ENCODE measurements around the gene MAP7D3. TPM values are rescaled to one million over a fixed set of nuclear protein-coding genes. Genes with fewer than 3 reads are reported as not detected.

MAP7D3 gene
- total and polyA plus RNA-seq, 9 of the 15 experiments (the other 6 are each of a cell fraction or from before 2014, with no cell fraction given) = 9.4 to 27.7 (median 14.0) TPM

DNA sequence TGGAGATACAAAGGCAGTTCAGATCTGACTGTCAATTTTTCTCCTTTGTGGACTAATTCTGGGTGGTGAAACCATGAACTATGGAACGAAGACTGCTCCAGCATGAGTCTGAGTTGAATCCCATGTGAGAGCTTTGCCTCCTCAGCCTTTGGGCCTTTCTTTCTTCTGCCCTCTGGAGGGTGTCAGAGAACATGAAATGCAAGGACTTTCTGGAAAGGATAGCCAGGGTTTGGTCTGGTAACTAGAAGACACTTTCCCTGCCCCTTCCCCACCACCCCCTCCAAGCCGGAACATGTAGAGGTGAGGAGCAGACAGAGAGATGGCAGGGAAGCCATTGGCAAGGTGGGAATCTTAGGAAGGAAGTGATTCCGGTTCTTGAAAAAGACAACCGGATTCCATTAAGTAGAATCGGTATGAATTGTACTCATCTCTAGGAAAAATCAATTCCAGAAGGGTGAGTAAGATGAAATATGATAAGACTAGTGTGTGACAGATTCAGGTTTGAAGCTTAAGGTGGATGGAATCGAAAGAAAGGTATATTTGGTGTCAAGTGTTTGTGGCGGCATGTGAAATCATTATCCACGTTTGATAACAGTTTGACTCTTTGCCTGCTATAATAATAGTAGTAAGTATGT is 84.9 kb downstream of the MAP7D3 start (continued):
- TF ChIP-seq ZNF175 (CRISPR knock-in tag; IDR thresholded peaks at IDR 0.05; ENCODE audit: low read depth) (no peak), MEF2A (IDR thresholded peaks at IDR 0.05; ENCODE audit: control insufficient read depth, low read depth, low read length) (no peak), PURB (CRISPR knock-in tag; IDR thresholded peaks at IDR 0.05; ENCODE audit: low read depth) (no peak), ZNF24 (IDR thresholded peaks at IDR 0.05) (no peak), ZNF79 (CRISPR knock-in tag; IDR thresholded peaks at IDR 0.05; ENCODE audit: low read depth) (no peak), XRCC3 (IDR thresholded peaks at IDR 0.05) (no peak), ETV6 (IDR thresholded peaks at IDR 0.05; ENCODE audit: borderline replicate concordance in 1 of 2, low read depth in 2 of 2, low read length in 1 of 2) (no peak), ETV6 (CRISPR knock-in tag; IDR thresholded peaks at IDR 0.05; ENCODE audit: borderline replicate concordance) (no peak), POLR2AphosphoS2 (IDR thresholded peaks at IDR 0.05; ENCODE audit: low read length) (no peak), HMG20B (CRISPR knock-in tag; IDR thresholded peaks at IDR 0.05) (no peak), ZNF224 (CRISPR knock-in tag; IDR thresholded peaks at IDR 0.05) (no peak), ZNF146 (CRISPR knock-in tag; IDR thresholded peaks at IDR 0.05; ENCODE audit: unreplicated experiment) (no peak), TRIM24 (IDR thresholded peaks at IDR 0.05) (no peak), ZNF134 (CRISPR knock-in tag; conservative IDR thresholded peaks at IDR 0.05) (no peak), ZNF507 (tag; conservative IDR thresholded peaks at IDR 0.05) (no peak), NEUROD1 (IDR thresholded peaks at IDR 0.05; ENCODE audit: borderline replicate concordance, low read depth, low read length, partially characterized antibody) (no peak)
- TF ChIP-seq, protein P1, sequence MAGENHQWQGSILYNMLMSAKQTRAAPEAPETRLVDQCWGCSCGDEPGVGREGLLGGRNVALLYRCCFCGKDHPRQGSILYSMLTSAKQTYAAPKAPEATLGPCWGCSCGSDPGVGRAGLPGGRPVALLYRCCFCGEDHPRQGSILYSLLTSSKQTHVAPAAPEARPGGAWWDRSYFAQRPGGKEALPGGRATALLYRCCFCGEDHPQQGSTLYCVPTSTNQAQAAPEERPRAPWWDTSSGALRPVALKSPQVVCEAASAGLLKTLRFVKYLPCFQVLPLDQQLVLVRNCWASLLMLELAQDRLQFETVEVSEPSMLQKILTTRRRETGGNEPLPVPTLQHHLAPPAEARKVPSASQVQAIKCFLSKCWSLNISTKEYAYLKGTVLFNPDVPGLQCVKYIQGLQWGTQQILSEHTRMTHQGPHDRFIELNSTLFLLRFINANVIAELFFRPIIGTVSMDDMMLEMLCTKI (IDR thresholded peaks at IDR 0.05; ENCODE audit: partially characterized antibody) = no peak
- TF ChIP-seq, protein P2, sequence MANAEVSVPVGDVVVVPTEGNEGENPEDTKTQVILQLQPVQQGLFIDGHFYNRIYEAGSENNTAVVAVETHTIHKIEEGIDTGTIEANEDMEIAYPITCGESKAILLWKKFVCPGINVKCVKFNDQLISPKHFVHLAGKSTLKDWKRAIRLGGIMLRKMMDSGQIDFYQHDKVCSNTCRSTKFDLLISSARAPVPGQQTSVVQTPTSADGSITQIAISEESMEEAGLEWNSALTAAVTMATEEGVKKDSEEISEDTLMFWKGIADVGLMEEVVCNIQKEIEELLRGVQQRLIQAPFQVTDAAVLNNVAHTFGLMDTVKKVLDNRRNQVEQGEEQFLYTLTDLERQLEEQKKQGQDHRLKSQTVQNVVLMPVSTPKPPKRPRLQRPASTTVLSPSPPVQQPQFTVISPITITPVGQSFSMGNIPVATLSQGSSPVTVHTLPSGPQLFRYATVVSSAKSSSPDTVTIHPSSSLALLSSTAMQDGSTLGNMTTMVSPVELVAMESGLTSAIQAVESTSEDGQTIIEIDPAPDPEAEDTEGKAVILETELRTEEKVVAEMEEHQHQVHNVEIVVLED (CRISPR knock-in tag; IDR thresholded peaks at IDR 0.05) = no peak
- TF ChIP-seq, protein P3, sequence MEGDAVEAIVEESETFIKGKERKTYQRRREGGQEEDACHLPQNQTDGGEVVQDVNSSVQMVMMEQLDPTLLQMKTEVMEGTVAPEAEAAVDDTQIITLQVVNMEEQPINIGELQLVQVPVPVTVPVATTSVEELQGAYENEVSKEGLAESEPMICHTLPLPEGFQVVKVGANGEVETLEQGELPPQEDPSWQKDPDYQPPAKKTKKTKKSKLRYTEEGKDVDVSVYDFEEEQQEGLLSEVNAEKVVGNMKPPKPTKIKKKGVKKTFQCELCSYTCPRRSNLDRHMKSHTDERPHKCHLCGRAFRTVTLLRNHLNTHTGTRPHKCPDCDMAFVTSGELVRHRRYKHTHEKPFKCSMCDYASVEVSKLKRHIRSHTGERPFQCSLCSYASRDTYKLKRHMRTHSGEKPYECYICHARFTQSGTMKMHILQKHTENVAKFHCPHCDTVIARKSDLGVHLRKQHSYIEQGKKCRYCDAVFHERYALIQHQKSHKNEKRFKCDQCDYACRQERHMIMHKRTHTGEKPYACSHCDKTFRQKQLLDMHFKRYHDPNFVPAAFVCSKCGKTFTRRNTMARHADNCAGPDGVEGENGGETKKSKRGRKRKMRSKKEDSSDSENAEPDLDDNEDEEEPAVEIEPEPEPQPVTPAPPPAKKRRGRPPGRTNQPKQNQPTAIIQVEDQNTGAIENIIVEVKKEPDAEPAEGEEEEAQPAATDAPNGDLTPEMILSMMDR (IDR thresholded peaks at IDR 0.05 in 2 of 3, conservative IDR thresholded peaks at IDR 0.05 in 1 of 3; ENCODE audit: insufficient read depth in 2 of 3, low read depth in 1 of 3, low read length in 3 of 3) = peak; percentile 30 to 51 (median 36); a peak in 3 of 6 replicates
